PC-9 (cell line): ENCODE data around the gene AFF4. TPM values are rescaled to one million over a fixed set of nuclear protein-coding genes. Genes with fewer than 3 reads are reported as not detected.

Experiments
- BruUV-seq: library from RNA; stranded (reverse); fragments of 400-500 nt; replicated peaks from 2 replicates; lab custom pipeline; 2021; lab: Mats Ljungman, UMichigan
- CTCF ChIA-PET: fragments of 300-600 bp; sonication (Branson Sonifier 250); formaldehyde crosslinking; loops from one replicate; lab custom pipeline; 2022; ENCODE audit warnings: antibody characterized with exemption; lab: Charles Lee
- POLR2A ChIA-PET: fragments of 300-600 bp; sonication (Branson Sonifier 250); formaldehyde crosslinking; loops from one replicate; lab custom pipeline; 2022; ENCODE audit warnings: antibody characterized with exemption; ENCODE audit not compliant: unreplicated experiment; lab: Charles Lee
- DNase-seq, 2 experiments: peaks; one replicate each; pipeline versions ENCODE4 v3.0.0 to v3.0.0-alpha.2; 2015 to 2022; ENCODE audit warnings: mixed read lengths in 1 of 2
- H2AFZ ChIP-seq: fragments of 200-600 bp; sonication (generic); 2 replicates; pipeline ENCODE4 v1.8.1; 2017; ENCODE audit warnings: antibody characterized with exemption
- H3F3A ChIP-seq: fragments of 200-600 bp; sonication (generic); 2 replicates; pipeline ENCODE4 v1.8.1; 2017; ENCODE audit warnings: antibody characterized with exemption, mild to moderate bottlenecking, low read depth; ENCODE audit not compliant: insufficient read depth
- H3K27ac ChIP-seq: fragments of 200-600 bp; sonication (generic); 2 replicates; pipeline ENCODE4 v1.6.1; 2016; ENCODE audit warnings: mixed run types
- H3K27me3 ChIP-seq: fragments of 200-600 bp; sonication (generic); 2 replicates; pipeline ENCODE4 v1.6.1; 2016; ENCODE audit warnings: low read depth, mixed run types; ENCODE audit not compliant: insufficient read depth
- H3K36me3 ChIP-seq: fragments of 200-600 bp; sonication (generic); 2 replicates; pipeline ENCODE4 v1.6.1; 2016; ENCODE audit warnings: low read depth, mixed run types
- H3K4me1 ChIP-seq: fragments of 200-600 bp; sonication (generic); replicated peaks from 2 replicates; pipeline ENCODE4 v1.6.1; 2016; ENCODE audit warnings: mixed run types; ENCODE audit not compliant: insufficient read depth
- H3K4me2 ChIP-seq: fragments of 200-600 bp; sonication (generic); 2 replicates; pipeline ENCODE4 v1.6.1; 2017; ENCODE audit warnings: mixed run types
- H3K4me3 ChIP-seq: fragments of 200-600 bp; sonication (generic); 2 replicates; pipeline ENCODE4 v1.6.1; 2016; ENCODE audit warnings: mixed run types
- H3K79me2 ChIP-seq: fragments of 200-600 bp; sonication (generic); 2 replicates; pipeline ENCODE4 v1.6.1; 2017; ENCODE audit warnings: low read depth, mixed run types
- H3K9me2 ChIP-seq: fragments of 200-600 bp; sonication (generic); 2 replicates; pipeline ENCODE4 v1.8.1; 2017; ENCODE audit warnings: mild to moderate bottlenecking; ENCODE audit not compliant: insufficient read depth
- H3K9me3 ChIP-seq: fragments of 200-600 bp; sonication (generic); 2 replicates; pipeline ENCODE4 v1.8.1; 2016; ENCODE audit warnings: low read depth; ENCODE audit not compliant: insufficient read depth
- H4K20me1 ChIP-seq: fragments of 200-600 bp; sonication (generic); 2 replicates; pipeline ENCODE4 v1.8.1; 2017; ENCODE audit not compliant: insufficient read depth
- EZH2 ChIP-seq: fragments of 200-600 bp; sonication (generic); IDR thresholded peaks from 2 replicates; pipeline ENCODE4 v1.8.0; 2017; ENCODE audit warnings: antibody characterized with exemption, low read depth
- intact Hi-C: fragments of 100-400 bp; cut with micrococcal nuclease; formaldehyde crosslinking; loops from one replicate; pipeline ENCODE4 v1.10.0; 2022; ENCODE audit not compliant: unreplicated experiment
- total RNA-seq: library from RNA; stranded (reverse); gene quantifications from 2 replicates; pipeline ENCODE4 v1.2.3, GENCODE V29; 2021
- TF ChIP-seq, protein P1 (sequence below): fragments of 200-600 bp; sonication (generic); conservative IDR thresholded peaks from 2 replicates; pipeline ENCODE4 v1.6.1; 2017; ENCODE audit warnings: mixed run types, antibody characterized with exemption, mild to moderate bottlenecking, moderate library complexity

Gene AFF4
- total RNA-seq, 1 experiment from 2014 or later: 59.5 TPM

DNA sequence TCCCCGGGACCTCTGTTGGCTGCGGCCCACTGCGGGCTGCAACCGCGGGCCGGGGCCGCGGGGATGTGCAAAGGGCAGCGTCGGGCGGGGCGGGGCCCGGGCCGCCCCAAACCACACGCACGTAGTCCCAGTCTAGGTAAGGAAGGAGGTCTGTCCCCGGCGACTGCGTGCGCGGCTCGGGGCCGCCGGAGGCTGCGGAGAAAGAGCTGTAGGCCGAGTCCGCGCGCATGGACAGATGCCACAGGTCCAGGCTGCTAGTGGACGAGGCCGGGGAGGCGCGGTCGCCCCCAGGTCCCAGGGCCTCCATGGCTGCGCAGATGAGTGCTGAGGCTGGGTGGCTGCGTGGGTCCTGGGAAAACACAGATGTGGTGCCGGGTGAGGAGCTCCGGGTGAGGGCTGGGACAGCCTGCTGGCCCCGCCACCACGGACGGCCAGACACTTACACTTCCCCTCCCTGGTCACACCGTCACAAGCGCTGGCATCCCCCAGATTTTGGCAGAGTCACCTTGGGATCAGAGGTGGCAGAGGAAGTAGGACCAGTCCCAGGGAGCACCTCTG lies 137.5 kb downstream of the AFF4 start:
- no peak overlapping the region for H2AFZ ChIP-seq

More for the DNA sequence above, 137.5 kb downstream of the AFF4 start:
- 0 out of 2 replicates have a peak, but pooled peaks cover 4% of the 10 kb centered on the region for H3F3A ChIP-seq
- no peaks in the 10 kb centered on the region for H3K9me3 ChIP-seq
- POLR2A ChIA-PET: interaction anchor here (0.5 kb wide), 1 partner anchor 109 kb away, joined by 5 read pairs; no protein-coding TSS in a partner anchor
- H3K4me1 ChIP-seq: peaks cover 10% of the 10 kb centered on the region; the same call in 1 of the 2 replicates
- intact Hi-C loops: no loop called here
- no peak overlapping the region for H3K27ac ChIP-seq
- no peaks in the 10 kb centered on the region for H3K9me2 ChIP-seq
- no peaks in the 10 kb centered on the region for H3K36me3 ChIP-seq
- no TSS peak for BruUV-seq
- H3K27me3 ChIP-seq: no peaks in the 10 kb centered on the region
- no peaks in the 10 kb centered on the region; the same call in 1 of the 2 replicates for H4K20me1 ChIP-seq
- peaks cover 17% of the 10 kb centered on the region for H3K79me2 ChIP-seq
- H3K4me3 ChIP-seq: no peak overlapping the region
- CTCF ChIA-PET: no interaction called here
- no peak overlapping the region for H3K4me2 ChIP-seq
- no peak for TF ChIP-seq EZH2
- TF ChIP-seq, protein P1, sequence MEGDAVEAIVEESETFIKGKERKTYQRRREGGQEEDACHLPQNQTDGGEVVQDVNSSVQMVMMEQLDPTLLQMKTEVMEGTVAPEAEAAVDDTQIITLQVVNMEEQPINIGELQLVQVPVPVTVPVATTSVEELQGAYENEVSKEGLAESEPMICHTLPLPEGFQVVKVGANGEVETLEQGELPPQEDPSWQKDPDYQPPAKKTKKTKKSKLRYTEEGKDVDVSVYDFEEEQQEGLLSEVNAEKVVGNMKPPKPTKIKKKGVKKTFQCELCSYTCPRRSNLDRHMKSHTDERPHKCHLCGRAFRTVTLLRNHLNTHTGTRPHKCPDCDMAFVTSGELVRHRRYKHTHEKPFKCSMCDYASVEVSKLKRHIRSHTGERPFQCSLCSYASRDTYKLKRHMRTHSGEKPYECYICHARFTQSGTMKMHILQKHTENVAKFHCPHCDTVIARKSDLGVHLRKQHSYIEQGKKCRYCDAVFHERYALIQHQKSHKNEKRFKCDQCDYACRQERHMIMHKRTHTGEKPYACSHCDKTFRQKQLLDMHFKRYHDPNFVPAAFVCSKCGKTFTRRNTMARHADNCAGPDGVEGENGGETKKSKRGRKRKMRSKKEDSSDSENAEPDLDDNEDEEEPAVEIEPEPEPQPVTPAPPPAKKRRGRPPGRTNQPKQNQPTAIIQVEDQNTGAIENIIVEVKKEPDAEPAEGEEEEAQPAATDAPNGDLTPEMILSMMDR: no peak
- no peak for DNase-seq

Other genes starting within 250 kb of the AFF4 start
- gene KIF3A, start 226.1 kb downstream of the AFF4 start, total RNA-seq: 10.1 and 15.2 TPM in 2 replicates
- gene CCNI2, start 216.2 kb downstream of the AFF4 start, total RNA-seq: 1.2 and 1.7 TPM in 2 replicates
- 22.3 and 24.2 TPM in 2 replicates for gene SEPTIN8, start 186.4 kb downstream of the AFF4 start, total RNA-seq
- gene SOWAHA, start 150.3 kb downstream of the AFF4 start, total RNA-seq: not detected in 2 replicates
- 23.3 and 23.5 TPM in 2 replicates for gene SHROOM1, start 133.0 kb downstream of the AFF4 start, total RNA-seq
- gene GDF9, start 97.2 kb downstream of the AFF4 start, total RNA-seq: 0.73 and 1.4 TPM in 2 replicates
- gene UQCRQ, start 97.0 kb downstream of the AFF4 start, total RNA-seq: 414 and 446 TPM in 2 replicates
- gene LEAP2, start 90.0 kb downstream of the AFF4 start, total RNA-seq: 4.4 and 4.5 TPM in 2 replicates
- gene ZCCHC10, start 62.9 kb upstream of the AFF4 start, total RNA-seq: 8.3 and 14.9 TPM in 2 replicates
- gene HSPA4, start 88.4 kb upstream of the AFF4 start, total RNA-seq: 105 and 140 TPM in 2 replicates